Activated T-helper 17 cell treated with anti-CD3 and anti-CD28 coated beads, Interleukin-2, amount 50 U/mL, for 72 hours (primary cell): ENCODE results near the gene TRANK1. TPM values are rescaled to one million over a fixed set of nuclear protein-coding genes. Genes with fewer than 3 reads are reported as not detected.

Source experiments
- ATAC-seq: fragments of 150-1000 bp; cut with Tn5 transposase; replicated peaks from 2 replicates; pipeline ENCODE4 v1.10.0; 2021; ENCODE audit warnings: mild to moderate bottlenecking, moderate library complexity
- H3K27ac Mint-ChIP-seq: one replicate; pipeline ENCODE4 v1.8.0; 2022; ENCODE audit warnings: mixed read lengths
- H3K27me3 Mint-ChIP-seq: one replicate; pipeline ENCODE4 v1.8.0; 2022; ENCODE audit warnings: mixed read lengths
- H3K36me3 Mint-ChIP-seq: one replicate; pipeline ENCODE4 v1.8.0; 2022; ENCODE audit warnings: low read depth, mild to moderate bottlenecking, mixed read lengths
- H3K4me1 Mint-ChIP-seq: one replicate; pipeline ENCODE4 v1.8.0; 2022; ENCODE audit warnings: mixed read lengths
- H3K4me3 Mint-ChIP-seq: one replicate; pipeline ENCODE4 v1.8.0; 2022; ENCODE audit warnings: mild to moderate bottlenecking, mixed read lengths
- H3K9me3 Mint-ChIP-seq: one replicate; pipeline ENCODE4 v1.8.0; 2022; ENCODE audit warnings: mixed read lengths
- total RNA-seq, 2 donors: library from RNA; stranded (reverse); gene quantifications; one replicate each; pipeline ENCODE4 v1.2.3, GENCODE V29; 2022

TRANK1 gene
- total RNA-seq, 2 donors from 2014 or later: 12.3 to 12.8 TPM

DNA sequence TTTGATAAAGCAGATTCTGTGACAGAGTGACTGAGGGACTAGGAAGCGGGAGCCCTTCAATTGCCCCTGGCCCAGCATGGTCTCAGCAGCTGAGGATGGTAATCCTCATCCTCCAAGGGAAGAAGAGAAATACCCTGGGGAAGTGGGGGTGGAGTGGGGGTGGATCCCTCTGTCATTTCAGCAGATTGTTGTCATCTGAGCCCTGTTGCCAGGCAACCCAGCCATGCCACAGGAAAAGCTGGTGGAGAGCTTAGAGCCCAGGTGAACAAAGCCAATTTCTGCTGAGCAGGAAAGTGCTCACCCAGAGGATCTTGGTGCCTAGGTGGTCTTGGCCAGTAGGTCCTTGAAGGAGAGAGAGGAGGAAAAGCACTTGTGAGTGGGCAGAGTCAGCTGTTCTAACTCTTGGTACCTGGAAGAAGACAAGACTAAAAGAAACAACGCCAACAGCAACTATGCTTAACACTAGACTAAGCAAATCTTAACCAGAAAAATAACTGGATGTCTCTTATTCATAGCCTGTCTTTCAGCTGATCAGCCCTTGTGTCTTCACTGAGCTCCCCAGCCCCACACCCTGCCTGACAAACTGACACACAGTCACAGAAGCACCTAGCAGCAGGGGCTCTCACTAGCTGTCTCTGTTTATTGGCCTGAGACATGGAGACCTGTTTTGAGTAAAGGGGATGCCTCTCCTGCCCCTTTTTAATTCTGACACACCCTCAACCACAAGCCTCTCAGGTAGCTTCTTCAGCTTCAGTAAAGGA is 140.4 kb downstream of the TRANK1 start:
- no peak for ATAC-seq
- H3K4me1 Mint-ChIP-seq: no peaks in the 10 kb centered on the region
- H3K9me3 Mint-ChIP-seq: peaks cover 7% of the 10 kb centered on the region
- no peak overlapping the region for H3K4me3 Mint-ChIP-seq
- peaks cover 33% of the 10 kb centered on the region for H3K27me3 Mint-ChIP-seq
- H3K36me3 Mint-ChIP-seq: no peaks in the 10 kb centered on the region
- H3K27ac Mint-ChIP-seq: no peak overlapping the region

DNA sequence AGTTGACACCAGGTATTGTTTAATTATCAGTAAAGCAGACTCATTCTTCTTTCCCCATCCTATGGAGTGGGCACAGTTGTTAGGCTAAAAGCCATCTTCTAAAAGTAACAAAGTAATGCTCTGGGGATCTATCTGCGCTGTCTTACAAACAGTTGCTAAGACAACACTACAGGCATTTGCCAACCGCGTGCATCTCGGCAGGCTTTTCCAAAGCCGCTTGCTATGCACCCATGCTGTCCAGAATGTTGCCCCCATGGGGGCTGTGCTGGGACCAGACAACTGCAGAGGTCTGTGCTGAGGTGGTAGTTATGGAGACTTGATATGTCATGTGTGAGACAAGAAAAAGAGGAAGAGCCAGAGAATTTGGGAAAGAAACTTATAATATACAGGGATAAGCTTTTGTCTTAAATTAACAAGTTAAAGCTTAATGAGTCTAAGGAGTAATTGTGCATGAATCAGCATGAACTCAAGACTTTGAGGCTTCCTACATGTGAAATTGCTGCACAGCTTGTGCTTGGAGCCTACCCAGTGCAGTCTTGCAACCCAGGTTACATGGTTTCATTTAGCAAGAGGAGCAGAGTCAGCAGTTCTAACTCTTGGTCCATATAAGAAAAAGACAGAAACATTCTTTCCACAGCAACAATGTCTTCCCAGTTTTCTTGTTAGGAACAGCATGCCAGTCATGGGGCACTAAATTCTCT is 141.6 kb downstream of the TRANK1 start:
- Mint-ChIP-seq H3K36me3 (no peaks in the 10 kb centered on the region), H3K27ac (no peak overlapping the region), H3K9me3 (peaks cover 7% of the 10 kb centered on the region), H3K27me3 (peaks cover 33% of the 10 kb centered on the region), H3K4me3 (no peak overlapping the region), H3K4me1 (no peaks in the 10 kb centered on the region)
- no peak for ATAC-seq

DNA sequence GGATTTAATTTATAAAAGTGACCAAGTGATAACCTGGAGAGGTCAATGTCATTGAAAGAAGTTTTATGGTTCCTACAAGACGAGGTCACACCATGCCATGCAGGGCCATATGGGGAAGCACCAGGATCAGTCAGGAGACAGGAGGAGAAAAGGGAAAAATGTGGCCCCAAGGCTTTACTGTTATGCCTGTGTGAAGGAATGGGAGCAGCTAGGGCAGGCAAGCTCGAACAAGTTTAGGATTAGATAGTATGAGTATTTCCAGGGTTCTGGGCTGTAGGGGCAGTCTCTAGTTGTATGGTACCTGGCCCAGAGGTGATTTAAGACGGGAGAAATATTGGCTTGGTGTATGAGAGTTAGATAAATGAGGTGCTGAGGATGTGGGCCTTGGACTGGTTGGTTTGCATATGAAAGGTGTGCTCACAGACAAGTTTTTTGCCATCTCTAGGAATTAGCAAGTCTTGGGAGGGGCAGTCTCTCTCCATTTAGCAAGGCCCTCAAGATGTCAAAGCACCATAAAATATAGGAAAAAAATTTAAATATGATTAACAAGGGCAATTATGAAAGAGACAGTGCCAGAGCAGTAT is 144.2 kb downstream of the TRANK1 start:
- Mint-ChIP-seq H3K4me1 (no peaks in the 10 kb centered on the region), H3K27me3 (peaks cover 29% of the 10 kb centered on the region), H3K4me3 (no peak overlapping the region), H3K27ac (no peak overlapping the region), H3K9me3 (peaks cover 3% of the 10 kb centered on the region), H3K36me3 (no peaks in the 10 kb centered on the region)
- no peak for ATAC-seq

DNA sequence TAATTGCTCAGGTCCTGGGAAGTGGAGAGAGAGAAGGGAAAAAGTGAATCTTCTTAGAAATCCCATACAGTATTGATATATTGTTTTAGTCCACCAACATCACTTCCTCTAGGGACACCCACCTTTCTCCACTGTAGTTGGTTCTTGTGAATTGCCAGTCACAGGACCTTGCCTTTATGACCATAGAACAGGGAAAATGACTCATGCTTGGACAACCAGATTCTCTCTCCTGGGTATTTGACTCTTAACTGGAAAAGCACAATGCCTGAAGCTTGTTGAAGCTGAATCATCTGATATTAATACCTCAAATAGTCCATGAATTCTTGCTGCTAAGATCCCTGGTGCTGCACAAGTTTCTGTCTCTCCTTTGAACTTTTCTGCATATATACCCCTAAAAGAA is 148.0 kb downstream of the TRANK1 start:
- Mint-ChIP-seq H3K4me1 (no peaks in the 10 kb centered on the region), H3K27ac (no peak overlapping the region), H3K4me3 (no peak overlapping the region), H3K27me3 (peaks cover 26% of the 10 kb centered on the region), H3K36me3 (no peaks in the 10 kb centered on the region), H3K9me3 (peaks cover 6% of the 10 kb centered on the region)
- no peak for ATAC-seq

DNA sequence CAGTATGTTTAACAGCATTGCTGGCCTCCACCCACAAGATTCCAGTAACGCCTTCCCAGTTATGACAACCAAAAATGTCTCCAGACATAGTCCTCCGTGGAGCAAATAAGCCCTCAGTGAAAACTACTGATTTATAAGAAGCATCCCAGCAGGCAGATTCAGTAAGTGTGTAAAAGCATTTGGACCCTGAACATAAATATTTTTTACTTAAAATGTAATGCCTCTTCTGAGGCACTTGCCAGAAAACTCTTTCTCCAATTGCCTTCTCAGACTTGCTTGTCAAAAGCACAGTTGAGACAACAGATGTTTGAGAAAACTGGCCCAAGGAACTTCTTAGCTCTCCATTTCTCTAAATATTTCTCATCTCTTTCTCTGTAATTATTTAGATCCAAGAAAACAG is 148.7 kb downstream of the TRANK1 start:
- no peak for ATAC-seq
- Mint-ChIP-seq H3K4me1 (no peaks in the 10 kb centered on the region), H3K27me3 (peaks cover 19% of the 10 kb centered on the region), H3K27ac (no peak overlapping the region), H3K9me3 (peaks cover 6% of the 10 kb centered on the region), H3K36me3 (no peaks in the 10 kb centered on the region), H3K4me3 (no peak overlapping the region)

DNA sequence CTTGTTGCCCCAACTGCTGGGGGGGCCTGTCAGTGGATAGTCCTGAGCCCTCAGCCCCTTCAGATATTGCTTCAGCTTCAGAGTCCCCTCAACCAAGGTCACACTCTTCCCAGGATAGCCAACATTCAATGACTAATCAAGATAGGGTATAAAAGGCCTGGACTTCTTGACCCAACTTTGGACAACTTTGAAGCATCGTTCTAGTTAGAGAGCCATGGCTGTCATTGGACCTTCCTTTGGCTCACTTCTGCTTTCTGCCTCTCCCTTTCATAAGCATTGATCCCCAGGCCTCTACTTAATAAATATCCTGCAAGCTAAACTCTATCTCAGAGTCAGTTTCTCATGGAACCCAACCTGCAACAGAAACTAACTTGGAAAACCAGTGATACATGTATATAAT is 149.2 kb downstream of the TRANK1 start:
- Mint-ChIP-seq H3K36me3 (no peaks in the 10 kb centered on the region), H3K9me3 (peaks cover 6% of the 10 kb centered on the region), H3K4me1 (no peaks in the 10 kb centered on the region), H3K27ac (no peak overlapping the region), H3K27me3 (peaks cover 19% of the 10 kb centered on the region), H3K4me3 (no peak overlapping the region)
- no peak for ATAC-seq

DNA sequence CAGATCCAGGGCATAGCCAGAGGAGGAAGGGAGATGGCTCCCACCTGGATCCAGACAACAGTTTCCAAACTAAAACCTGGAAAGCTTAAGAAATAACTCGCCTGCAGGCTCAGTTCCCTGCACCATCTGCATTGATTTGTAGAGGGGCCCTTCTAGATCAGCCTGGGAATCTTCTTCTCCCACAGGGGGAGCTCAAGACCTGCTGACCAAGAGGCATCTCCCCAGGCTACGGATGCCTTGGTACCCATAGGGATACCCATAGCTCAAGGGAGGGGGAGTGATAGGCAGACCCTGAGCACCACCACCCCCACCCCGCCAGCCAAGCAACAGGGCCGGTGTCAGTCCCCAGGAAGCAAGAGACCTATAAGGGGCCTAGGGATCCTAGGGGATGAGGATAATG is 152.5 kb downstream of the TRANK1 start:
- peaks cover 20% of the 10 kb centered on the region for H3K27me3 Mint-ChIP-seq
- no peaks in the 10 kb centered on the region for H3K36me3 Mint-ChIP-seq
- peak; percentile 42 for ATAC-seq
- peaks cover 6% of the 10 kb centered on the region for H3K9me3 Mint-ChIP-seq
- H3K4me1 Mint-ChIP-seq: peaks cover 3% of the 10 kb centered on the region
- no peak overlapping the region for H3K27ac Mint-ChIP-seq
- no peak overlapping the region for H3K4me3 Mint-ChIP-seq

DNA sequence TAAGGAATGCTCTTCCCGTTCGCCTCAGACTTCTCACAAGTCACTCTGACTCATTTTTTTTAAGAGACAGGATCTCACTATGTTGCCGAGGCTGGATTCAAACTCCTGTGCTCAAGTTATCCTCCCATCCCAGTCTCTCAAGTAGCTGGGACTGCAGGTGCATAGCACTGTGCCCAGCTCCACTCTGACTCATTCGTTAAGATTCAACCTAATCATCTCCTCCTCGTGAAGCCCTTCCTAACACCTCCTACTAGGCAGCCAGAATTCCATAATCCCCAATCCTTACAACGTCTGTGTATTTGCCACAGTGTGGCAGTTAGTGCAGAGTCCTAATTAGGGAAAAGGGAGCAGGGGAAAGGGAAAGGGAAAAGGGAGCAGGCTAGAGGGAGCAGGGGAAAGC is 154.1 kb downstream of the TRANK1 start:
- Mint-ChIP-seq H3K27ac (no peak overlapping the region), H3K36me3 (no peaks in the 10 kb centered on the region), H3K4me1 (peaks cover 3% of the 10 kb centered on the region), H3K9me3 (peaks cover 4% of the 10 kb centered on the region), H3K4me3 (no peak overlapping the region), H3K27me3 (peaks cover 16% of the 10 kb centered on the region)
- no peak for ATAC-seq

DNA sequence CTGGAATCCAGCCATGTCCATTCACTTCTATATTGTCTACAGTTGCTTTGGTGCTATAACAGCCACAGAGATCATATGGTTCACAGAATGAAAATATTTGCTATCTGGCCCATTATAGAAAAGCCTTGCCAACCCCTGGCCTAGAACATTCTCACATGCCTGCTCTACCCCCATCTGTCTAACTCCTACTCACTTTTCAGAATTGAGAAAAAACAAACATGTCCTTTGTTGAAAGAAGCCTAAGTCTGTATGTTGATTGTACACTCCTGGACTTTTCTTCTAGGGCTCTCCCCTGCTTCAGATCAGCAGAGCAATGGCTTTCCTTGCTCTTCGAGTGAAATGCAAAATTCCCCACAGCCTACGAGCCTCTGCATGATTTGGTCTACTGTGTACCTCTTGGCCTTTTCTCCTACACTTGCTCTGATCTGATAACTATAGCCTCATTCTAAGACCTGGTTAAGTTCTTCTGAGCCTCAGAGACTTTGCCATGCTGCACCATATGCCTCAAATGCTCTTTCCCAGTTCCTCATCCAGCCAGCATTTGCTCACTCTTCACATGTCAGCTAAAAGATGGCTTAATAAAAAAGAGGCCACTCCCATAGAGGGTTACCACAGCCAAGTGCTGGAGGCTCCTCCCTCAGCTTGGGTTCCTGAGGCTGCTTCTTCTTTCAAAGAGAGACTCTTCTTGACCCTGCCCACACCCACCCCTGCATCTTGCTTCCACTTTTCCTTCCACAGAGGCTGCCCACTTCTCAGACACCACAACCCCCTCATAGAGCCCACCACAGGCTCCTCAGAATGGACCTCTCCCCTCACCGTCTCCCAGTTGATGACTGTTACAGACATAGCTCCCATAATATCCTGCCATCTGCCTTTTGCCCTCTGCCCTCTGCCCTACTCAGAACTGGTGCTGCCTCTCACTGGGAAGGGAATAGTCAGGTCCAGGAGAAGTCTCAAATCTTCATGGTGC is 157.6 kb downstream of the TRANK1 start:
- Mint-ChIP-seq H3K27ac (no peak overlapping the region), H3K4me3 (no peak overlapping the region), H3K4me1 (peaks cover 3% of the 10 kb centered on the region), H3K9me3 (no peaks in the 10 kb centered on the region), H3K36me3 (no peaks in the 10 kb centered on the region), H3K27me3 (peaks cover 16% of the 10 kb centered on the region)
- no peak for ATAC-seq

DNA sequence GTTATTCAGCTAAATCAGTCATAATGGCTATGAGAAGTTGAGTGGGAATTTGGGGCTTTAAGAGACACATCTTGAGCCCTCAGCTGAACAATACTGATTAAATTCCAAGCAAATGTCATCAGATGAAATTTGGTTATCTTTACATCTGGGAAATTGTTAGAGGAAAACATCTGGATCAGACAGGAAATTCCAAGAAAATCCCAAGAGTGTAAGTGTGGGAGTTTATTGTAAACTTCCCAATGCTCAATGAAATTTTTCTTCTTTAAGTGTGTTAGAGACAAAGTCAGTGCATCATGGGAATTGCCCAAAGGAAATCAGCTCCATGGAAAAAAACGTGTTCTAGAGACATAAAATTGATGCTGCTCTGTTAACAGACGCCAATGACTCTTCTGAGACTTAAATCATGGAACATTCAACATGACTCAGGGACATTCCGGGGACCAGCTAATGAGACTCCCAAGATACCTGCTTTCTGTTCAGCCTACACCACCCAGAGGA is 160.7 kb downstream of the TRANK1 start:
- no peak for ATAC-seq
- no peak overlapping the region for H3K27ac Mint-ChIP-seq
- peaks cover 12% of the 10 kb centered on the region for H3K27me3 Mint-ChIP-seq
- no peak overlapping the region for H3K4me3 Mint-ChIP-seq
- H3K4me1 Mint-ChIP-seq: peaks cover 3% of the 10 kb centered on the region
- H3K36me3 Mint-ChIP-seq: no peaks in the 10 kb centered on the region
- no peaks in the 10 kb centered on the region for H3K9me3 Mint-ChIP-seq

DNA sequence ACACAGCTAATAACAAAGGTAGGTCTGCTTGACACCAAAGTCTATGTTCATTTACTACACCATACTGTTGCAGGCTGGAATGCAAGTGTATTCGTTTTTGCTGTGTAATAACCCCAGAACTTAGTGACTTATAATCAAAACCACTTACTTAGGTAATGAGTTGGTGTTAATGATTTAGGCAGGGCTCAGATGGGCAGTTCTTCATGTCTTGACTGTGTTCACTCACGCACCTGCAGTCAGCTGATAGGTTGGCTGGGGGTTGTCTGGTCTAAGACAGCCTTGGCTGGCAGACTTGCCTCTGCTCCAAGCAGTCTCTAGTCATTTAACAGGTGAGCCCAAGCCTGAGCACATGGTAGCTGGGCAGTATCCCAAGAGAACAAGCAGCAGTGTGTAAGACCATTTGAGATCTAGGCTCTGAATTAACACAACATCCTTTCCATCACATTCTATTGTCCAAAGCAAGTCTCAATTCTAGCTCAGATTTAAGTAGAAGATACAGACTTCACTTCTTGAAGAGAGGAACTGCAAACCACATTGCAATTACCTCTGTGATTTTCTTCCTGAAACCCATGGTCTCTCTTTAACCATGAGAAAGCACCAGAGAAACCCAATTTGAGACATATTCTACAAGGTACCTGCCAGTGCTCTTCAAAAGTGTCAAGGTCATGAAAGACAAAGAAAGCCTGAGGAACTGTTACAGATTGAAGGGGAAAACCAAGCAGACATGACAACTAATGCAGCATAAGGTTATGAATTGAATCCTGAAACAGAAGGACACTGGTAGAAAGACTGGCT is 167.2 kb downstream of the TRANK1 start:
- Mint-ChIP-seq H3K4me3 (no peak overlapping the region), H3K27me3 (peaks cover 9% of the 10 kb centered on the region), H3K4me1 (no peaks in the 10 kb centered on the region), H3K27ac (no peak overlapping the region), H3K9me3 (no peaks in the 10 kb centered on the region), H3K36me3 (no peaks in the 10 kb centered on the region)
- peak; percentile 21 for ATAC-seq
